BJ (cell line): ENCODE measurements around the gene BBS1. TPM values are rescaled to one million over a fixed set of nuclear protein-coding genes. Genes with fewer than 3 reads are reported as not detected.

ENCODE experiments used
- CTCF ChIA-PET: fragments of 350-600 bp; formaldehyde crosslinking; extraction: SDS; loops from one replicate; lab custom pipeline; 2021; ENCODE audit warnings: antibody characterized with exemption, inconsistent platforms; lab: Yijun Ruan, JAX
- POLR2A ChIA-PET: fragments of 300-600 bp; sonication (Branson Sonifier 250); formaldehyde crosslinking; extraction: SDS; loops from one replicate; lab custom pipeline; 2021; ENCODE audit warnings: antibody characterized with exemption; lab: Charles Lee
- DNase-seq: peaks from one replicate; pipeline ENCODE4 v3.0.0-alpha.2; 2011; ENCODE audit warnings: low read depth
- H3K27me3 ChIP-seq: 2 replicates; pipeline ENCODE4 v1.6.0; 2011; ENCODE audit warnings: low read length; ENCODE audit not compliant: control insufficient read depth, insufficient read depth
- H3K36me3 ChIP-seq: 2 replicates; pipeline ENCODE4 v1.5.1; 2011; ENCODE audit warnings: low read length; ENCODE audit not compliant: control insufficient read depth, insufficient read depth
- H3K4me3 ChIP-seq: 2 replicates; pipeline ENCODE4 v1.5.1; 2011; ENCODE audit warnings: low read depth, mild to moderate bottlenecking, control low read depth, low read length
- CTCF ChIP-seq: IDR thresholded peaks from 2 replicates; pipeline ENCODE4 v1.5.1; 2011; ENCODE audit warnings: low read depth, mild to moderate bottlenecking, control low read depth, inconsistent platforms, low read length, moderate library complexity; ENCODE audit not compliant: insufficient read depth
- polyA plus RNA-seq: library from polyadenylated mRNA; depleted of rRNA; stranded (reverse); fragments of >200 nt; gene quantifications from 2 replicates; pipeline ENCODE4 v1.2.3, GENCODE V29; 2011

Gene BBS1
- polyA plus RNA-seq, 1 experiment = 31.1 TPM

DNA sequence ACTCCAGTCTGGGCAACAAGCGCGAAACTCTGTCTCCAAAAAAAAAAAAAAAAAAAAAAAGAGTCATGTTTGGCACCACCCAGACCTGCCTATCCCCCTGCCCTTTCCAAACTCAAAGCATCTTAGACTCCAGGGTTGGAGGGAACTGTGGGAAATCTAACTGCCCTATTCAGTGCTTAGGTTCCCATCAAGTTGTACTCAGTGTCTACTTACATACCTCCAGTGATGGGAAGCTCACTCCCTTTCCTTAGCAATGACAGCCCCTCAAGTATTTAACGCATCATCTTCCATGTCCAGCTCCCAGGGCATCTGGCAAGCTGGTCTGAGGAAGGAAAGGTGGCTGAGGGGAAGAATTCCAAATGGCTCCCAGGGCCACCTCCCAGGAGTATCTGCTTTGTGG is 39.3 kb downstream of the BBS1 start:
- CTCF ChIA-PET = no interaction called here
- no peak for TF ChIP-seq CTCF
- Histone ChIP-seq H3K27me3 (peaks cover 12% of the 10 kb centered on the region), H3K36me3 (no peaks in the 10 kb centered on the region), H3K4me3 (no peak overlapping the region)
- POLR2A ChIA-PET = no interaction called here
- no peak for DNase-seq

DNA sequence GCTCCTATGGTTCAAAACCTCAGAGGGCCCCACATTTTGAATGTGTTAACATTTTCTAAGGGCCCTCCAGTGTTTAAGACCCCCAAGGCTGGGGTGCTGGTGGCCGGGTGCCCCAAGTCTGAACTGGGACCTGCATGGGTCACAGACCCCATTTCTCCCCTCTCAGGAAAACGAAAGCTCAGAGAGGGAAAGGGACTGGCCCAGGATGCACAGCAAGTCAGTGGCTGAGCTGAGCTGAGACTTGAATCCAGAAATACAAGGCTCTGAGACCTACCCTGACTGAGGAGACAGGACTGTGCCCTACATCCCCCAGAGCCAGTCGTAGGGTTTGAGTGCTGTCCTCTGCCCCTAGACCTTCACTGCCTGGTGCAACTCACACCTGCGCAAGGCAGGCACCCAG is 40.5 kb downstream of the BBS1 start:
- ChIA-PET POLR2A (no interaction called here), CTCF (no interaction called here)
- no peak for TF ChIP-seq CTCF
- Histone ChIP-seq H3K36me3 (no peaks in the 10 kb centered on the region), H3K27me3 (peaks cover 12% of the 10 kb centered on the region), H3K4me3 (no peak overlapping the region)
- no peak for DNase-seq

GRCh38 chr11:66554602-66555001 is 44.2 kb downstream of the BBS1 start:
- H3K4me3 ChIP-seq = no peak overlapping the region
- POLR2A ChIA-PET = no interaction called here
- CTCF ChIA-PET = interaction anchor here (0.9 kb wide), 1 partner anchor 9 kb away, joined by 5 read pairs; no protein-coding TSS in a partner anchor
- peaks cover 14% of the 10 kb centered on the region for H3K27me3 ChIP-seq
- H3K36me3 ChIP-seq = no peaks in the 10 kb centered on the region
- no peak for DNase-seq
- no peak for TF ChIP-seq CTCF

- TF ChIP-seq CTCF = no peak
- POLR2A ChIA-PET = no interaction called here
Observed at GRCh38 chr11:66555416-66555815, 45.0 kb downstream of the BBS1 start.

DNA sequence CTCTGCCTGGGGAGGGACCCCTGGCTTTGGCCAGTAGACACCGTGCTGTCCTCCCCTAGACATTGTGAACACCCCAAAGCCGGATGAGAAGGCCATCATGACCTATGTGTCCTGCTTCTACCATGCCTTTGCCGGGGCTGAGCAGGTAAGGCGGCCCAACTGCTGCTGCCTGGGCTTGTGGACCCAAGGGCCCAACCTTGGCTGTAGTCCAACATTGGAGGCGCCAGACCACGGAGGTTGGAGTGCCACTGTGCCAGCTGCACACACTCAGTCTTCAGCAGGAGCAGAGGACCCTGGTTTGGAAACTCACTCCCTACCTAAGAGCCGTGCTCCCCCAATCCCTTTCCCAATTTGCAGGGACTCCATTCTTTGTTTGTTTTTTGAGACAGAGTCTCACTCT is 45.7 kb downstream of the BBS1 start:
- TF ChIP-seq CTCF = no peak
- CTCF ChIA-PET = no interaction called here

More at GRCh38 chr11:66555416-66555815, 45.0 kb downstream of the BBS1 start:
- no peak overlapping the region for H3K4me3 ChIP-seq
- H3K36me3 ChIP-seq = no peaks in the 10 kb centered on the region
- DNase-seq = no peak
- CTCF ChIA-PET = no interaction called here
- peaks cover 9% of the 10 kb centered on the region for H3K27me3 ChIP-seq

More for the DNA sequence above, 45.7 kb downstream of the BBS1 start:
- POLR2A ChIA-PET = no interaction called here
- H3K27me3 ChIP-seq = peaks cover 7% of the 10 kb centered on the region
- H3K36me3 ChIP-seq = no peaks in the 10 kb centered on the region
- DNase-seq = no peak
- no peak overlapping the region for H3K4me3 ChIP-seq
